Naive thymus-derived CD8-positive, alpha-beta T cell (primary cell): Measurements from ENCODE around the gene CLDN4. TPM values are rescaled to one million over a fixed set of nuclear protein-coding genes. Genes with fewer than 3 reads are reported as not detected.

Experiments
- ATAC-seq, 2 donors: fragments of 150-1000 bp; cut with Tn5 transposase in 1 of 2; sonication (Bioruptor Pico), chemical (Tn5 transposase) in 1 of 2; 1 replicate in 1 of 2; 2 replicates in 1 of 2; pipeline ENCODE4 v1.10.0; 2021; ENCODE audit warnings: mild to moderate bottlenecking in 2 of 2, moderate library complexity in 2 of 2
- POLR2A ChIA-PET: fragments of 350-600 bp; sonication (Branson Sonifier 250); formaldehyde crosslinking; loops from one replicate; lab custom pipeline; 2021; ENCODE audit warnings: antibody characterized with exemption; lab: Charles Lee
- DNase-seq, 10 donors: peaks; one replicate each; pipeline versions ENCODE4 v3.0.0 to v3.0.0-alpha.2; 2020 to 2022
- H3K27ac Mint-ChIP-seq, 10 donors: one replicate each; pipeline ENCODE4 v1.8.0; 2020 to 2022; ENCODE audit warnings: mild to moderate bottlenecking in 10 of 10, mixed read lengths in 10 of 10, moderate library complexity in 4 of 10, inconsistent platforms in 1 of 10
- H3K27me3 Mint-ChIP-seq, 5 donors: one replicate each; pipeline ENCODE4 v1.8.0; 2021 to 2022; ENCODE audit warnings: mixed read lengths in 5 of 5
- H3K36me3 Mint-ChIP-seq, 3 donors: one replicate each; pipeline ENCODE4 v1.8.0; 2020 to 2022; ENCODE audit warnings: mixed read lengths in 3 of 3, mild to moderate bottlenecking in 2 of 3, inconsistent platforms in 1 of 3
- H3K4me1 Mint-ChIP-seq, 4 donors: one replicate each; pipeline ENCODE4 v1.8.0; 2021 to 2022; ENCODE audit warnings: mixed read lengths in 4 of 4
- H3K4me3 Mint-ChIP-seq, 10 donors: one replicate each; pipeline ENCODE4 v1.8.0; 2020 to 2022; ENCODE audit warnings: mild to moderate bottlenecking in 10 of 10, mixed read lengths in 10 of 10, moderate library complexity in 6 of 10, inconsistent platforms in 1 of 10
- H3K9me3 Mint-ChIP-seq, 9 donors: one replicate each; pipeline ENCODE4 v1.8.0; 2020 to 2022; ENCODE audit warnings: mixed read lengths in 9 of 9, mild to moderate bottlenecking in 3 of 9, inconsistent platforms in 1 of 9, moderate library complexity in 1 of 9
- polyA plus RNA-seq, 3 donors: library from polyadenylated mRNA; unstranded; fragments of 300-500 nt; fragmentation: Illumina TruSeq; gene quantifications; one replicate each; pipeline ENCODE4 v1.2.3, GENCODE V29; 2021
- total RNA-seq, 8 experiments: library from RNA in 2 of 8; stranded (reverse) in 2 of 8; gene quantifications; one replicate each; pipeline ENCODE4 v1.2.3 and lab custom pipeline; 2021 to 2026

CLDN4 gene
- total and polyA plus RNA-seq, 5 experiments from 2014 or later = 0.04 to 0.36 TPM; not detected in 3

DNA sequence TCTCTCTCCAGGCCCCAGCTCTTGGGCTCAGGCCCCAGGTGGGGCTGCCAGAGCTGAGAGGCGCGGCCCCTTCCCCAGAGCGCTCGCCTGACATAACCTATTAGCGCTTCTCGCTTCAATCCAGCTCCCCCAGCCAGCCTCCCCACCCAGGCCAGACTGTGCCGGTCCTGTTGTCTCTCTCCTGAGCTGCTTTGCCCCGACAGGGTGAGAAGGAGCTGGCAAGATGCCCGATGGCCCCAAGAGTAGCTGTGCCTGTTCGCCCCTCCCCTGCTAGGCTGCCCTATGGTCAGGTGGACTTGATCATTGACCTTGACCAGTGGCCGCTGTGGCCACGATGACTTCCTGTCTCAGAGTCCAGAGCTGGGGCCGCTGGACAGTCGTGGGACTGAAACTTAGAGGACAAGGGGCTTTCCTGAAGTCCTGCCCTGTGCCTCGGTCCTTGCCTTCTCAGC, 39.3 kb downstream of the CLDN4 start:
- no peaks in the 10 kb centered on the region for H3K4me1 Mint-ChIP-seq
- no peaks in the 10 kb centered on the region for H3K9me3 Mint-ChIP-seq
- no peaks in the 10 kb centered on the region for H3K36me3 Mint-ChIP-seq
- no peak overlapping the region for H3K27ac Mint-ChIP-seq
- H3K4me3 Mint-ChIP-seq = no peak overlapping the region
- DNase-seq = no peak
- no peaks in the 10 kb centered on the region for H3K27me3 Mint-ChIP-seq
- POLR2A ChIA-PET = no interaction called here
- no peak for ATAC-seq

DNA sequence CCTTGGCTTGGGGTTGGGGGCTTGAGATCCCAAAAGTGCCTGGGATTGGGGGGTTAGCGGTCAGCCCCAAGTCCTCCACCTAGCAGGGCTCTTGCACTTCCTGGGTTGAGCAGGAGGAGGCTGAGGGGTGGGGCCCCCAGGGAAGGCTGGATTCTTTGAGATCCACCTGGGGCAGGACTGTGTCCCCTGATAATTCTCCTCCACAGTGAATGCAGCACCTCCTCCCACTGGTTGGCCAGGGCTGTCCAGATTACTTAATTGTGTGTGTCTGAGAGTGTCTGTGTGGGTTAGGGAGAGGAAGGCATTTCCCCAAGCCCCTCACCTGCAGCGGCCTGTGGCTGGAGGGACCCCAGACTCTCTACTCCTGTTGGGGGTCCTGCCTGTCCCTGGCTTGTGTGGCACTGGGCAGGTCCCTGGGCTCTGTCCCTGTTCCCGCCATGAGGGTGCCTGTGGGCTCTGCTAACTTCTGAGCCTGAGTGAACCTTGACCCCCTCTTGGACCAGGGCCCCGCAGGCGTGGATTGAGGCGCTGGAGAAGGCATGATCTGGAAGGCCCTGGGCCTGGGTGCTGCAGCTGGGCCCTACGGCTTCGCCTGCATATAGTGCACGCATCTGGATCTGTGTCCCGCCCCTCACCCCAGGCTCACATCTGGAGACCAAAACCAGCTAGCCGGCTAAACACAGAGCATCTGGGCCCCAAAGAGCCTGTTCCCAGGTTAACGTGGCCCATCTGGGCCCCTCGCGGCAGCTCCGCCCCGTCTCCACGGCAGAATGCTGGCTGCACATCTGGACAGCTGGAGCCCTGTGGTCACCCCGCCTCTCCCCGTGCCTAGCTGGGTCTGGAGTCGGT, 40.6 kb downstream of the CLDN4 start:
- POLR2A ChIA-PET = no interaction called here
- peaks cover 0 to 1% (median 0%) of the 10 kb centered on the region in 5 donors for H3K27me3 Mint-ChIP-seq
- no peak overlapping the region for H3K4me3 Mint-ChIP-seq
- no peak overlapping the region for H3K27ac Mint-ChIP-seq
- H3K9me3 Mint-ChIP-seq = no peaks in the 10 kb centered on the region
- H3K4me1 Mint-ChIP-seq = no peaks in the 10 kb centered on the region
- ATAC-seq (no peak), DNase-seq (no peak)
- H3K36me3 Mint-ChIP-seq = no peaks in the 10 kb centered on the region

DNA sequence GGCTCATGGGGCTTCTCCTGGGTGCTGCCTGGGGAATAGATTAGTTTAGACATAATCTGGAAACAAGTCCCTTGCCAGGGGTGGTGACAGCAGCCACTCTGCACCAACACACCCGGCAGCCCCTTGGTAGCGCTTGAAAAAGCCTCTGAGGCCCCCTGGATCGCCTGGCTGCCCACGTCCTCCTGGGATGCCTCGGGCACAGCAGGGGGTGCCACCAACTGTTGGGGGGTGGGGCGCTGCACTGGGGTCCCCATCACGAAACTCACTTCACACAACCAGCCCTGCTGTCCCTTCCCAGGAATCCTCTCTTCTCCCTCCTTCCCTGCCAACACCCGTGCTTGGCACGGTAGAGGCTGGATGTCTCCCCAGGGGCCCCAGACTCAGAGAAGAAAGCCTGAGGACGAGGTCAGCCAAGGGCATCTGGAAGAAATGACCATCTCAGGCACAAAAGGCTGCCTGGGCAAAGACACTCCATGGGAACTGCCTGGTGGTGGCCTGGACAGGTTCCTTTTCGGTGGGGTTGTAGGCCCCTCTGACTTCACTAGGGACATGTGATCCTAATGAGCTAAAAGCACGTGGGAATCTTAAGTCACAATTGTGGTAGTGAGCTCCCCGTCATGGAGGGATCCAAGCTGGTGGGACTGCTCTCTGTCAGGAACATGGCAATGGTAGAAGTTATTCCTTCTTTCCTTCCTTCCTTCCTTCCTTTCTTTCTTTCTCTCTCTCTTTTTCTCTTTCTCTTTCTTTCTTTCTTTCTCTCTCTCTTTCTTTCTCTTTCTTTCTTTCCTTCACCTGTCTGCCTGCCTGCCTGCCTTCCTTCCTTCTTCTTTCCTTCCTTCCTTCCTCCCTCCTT, 41.5 kb downstream of the CLDN4 start:
- Mint-ChIP-seq H3K27ac (peak overlapping the region in 1 of 10 donors; percentile 30), H3K4me3 (no peak overlapping the region), H3K4me1 (no peaks in the 10 kb centered on the region), H3K27me3 (peaks cover 0 to 3% (median 0%) of the 10 kb centered on the region in 5 donors), H3K9me3 (no peaks in the 10 kb centered on the region), H3K36me3 (no peaks in the 10 kb centered on the region)
- no peak for ATAC-seq
- no peak for DNase-seq
- POLR2A ChIA-PET = no interaction called here

GRCh38 chr7:73876361-73876760, 45.6 kb downstream of the CLDN4 start:
- H3K9me3 Mint-ChIP-seq = no peaks in the 10 kb centered on the region
- DNase-seq (no peak), ATAC-seq (no peak)
- no peaks in the 10 kb centered on the region for H3K36me3 Mint-ChIP-seq
- no peak overlapping the region for H3K4me3 Mint-ChIP-seq
- peaks cover 0 to 14% (median 2%) of the 10 kb centered on the region in 5 donors for H3K27me3 Mint-ChIP-seq
- POLR2A ChIA-PET = no interaction called here
- H3K4me1 Mint-ChIP-seq = no peaks in the 10 kb centered on the region
- H3K27ac Mint-ChIP-seq = no peak overlapping the region

DNA sequence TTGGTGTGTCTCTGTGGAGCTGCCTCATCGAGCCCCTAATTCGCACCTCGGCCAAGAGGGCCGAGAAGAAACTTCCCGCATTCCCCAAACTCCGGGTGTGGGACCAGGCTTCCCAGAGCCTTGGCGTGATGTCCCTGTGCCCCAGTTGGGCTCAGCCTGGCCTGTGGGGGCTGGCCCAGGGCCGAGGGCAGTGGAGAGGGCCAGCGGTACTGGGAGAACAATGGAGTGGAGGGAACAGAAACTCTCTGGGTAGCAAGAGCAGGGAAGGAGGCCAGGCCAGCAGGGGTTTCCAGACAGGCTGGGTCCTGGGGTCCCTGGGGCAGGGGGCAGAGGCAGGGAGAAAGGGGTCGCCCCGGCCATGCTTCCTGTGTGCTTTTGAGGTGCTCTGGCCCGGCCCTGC, 46.2 kb downstream of the CLDN4 start:
- H3K27me3 Mint-ChIP-seq = peaks cover 0 to 14% (median 2%) of the 10 kb centered on the region in 5 donors
- no peak for DNase-seq
- ATAC-seq = no peak
- POLR2A ChIA-PET = no interaction called here
- no peaks in the 10 kb centered on the region for H3K36me3 Mint-ChIP-seq
- no peaks in the 10 kb centered on the region for H3K4me1 Mint-ChIP-seq
- H3K27ac Mint-ChIP-seq = no peak overlapping the region
- H3K9me3 Mint-ChIP-seq = no peaks in the 10 kb centered on the region
- no peak overlapping the region for H3K4me3 Mint-ChIP-seq

DNA sequence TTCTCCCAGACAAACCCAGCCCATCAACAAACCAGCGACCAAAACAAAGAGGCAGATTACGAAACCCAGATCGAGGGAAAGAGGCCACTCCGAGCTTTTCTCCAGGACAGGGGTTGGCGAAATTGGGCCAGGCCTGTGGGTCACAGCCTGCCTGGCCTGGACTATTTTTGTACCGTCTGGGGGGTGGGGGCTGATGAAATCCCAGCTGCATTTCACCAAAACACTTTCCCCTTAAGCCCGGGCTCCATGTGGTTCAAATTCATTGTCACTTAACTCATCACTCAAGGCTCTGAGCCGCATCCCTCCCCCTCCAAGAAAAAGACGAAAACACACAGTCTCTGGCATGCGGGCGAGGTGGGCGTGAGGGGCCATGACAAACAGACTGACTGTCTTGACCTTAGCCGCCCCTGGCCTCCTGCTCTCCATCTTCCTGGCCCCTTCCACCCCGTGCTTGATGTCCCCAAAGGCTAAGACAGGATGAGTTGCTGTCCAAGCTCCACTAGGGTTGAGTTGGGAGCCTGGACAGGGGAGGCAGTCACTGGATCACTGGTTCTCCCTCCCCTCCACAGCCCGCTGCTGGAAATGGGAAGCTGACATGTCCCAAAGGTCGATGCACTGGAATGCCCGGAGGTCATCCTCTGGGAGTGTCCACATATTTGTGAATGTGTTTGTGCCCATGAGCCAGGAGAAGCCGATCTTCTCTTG, 49.3 kb downstream of the CLDN4 start:
- POLR2A ChIA-PET = no interaction called here
- H3K27ac Mint-ChIP-seq = no peak overlapping the region
- no peak overlapping the region for H3K4me3 Mint-ChIP-seq
- ATAC-seq (no peak), DNase-seq (no peak)
- H3K4me1 Mint-ChIP-seq = no peaks in the 10 kb centered on the region
- H3K9me3 Mint-ChIP-seq = no peaks in the 10 kb centered on the region
- H3K27me3 Mint-ChIP-seq = peaks cover 0 to 16% (median 4%) of the 10 kb centered on the region in 5 donors
- H3K36me3 Mint-ChIP-seq = no peaks in the 10 kb centered on the region

- peaks cover 2 to 17% (median 4%) of the 10 kb centered on the region in 5 donors for H3K27me3 Mint-ChIP-seq
- H3K4me3 Mint-ChIP-seq = no peak overlapping the region
- ATAC-seq (no peak), DNase-seq (no peak)
- no peaks in the 10 kb centered on the region for H3K36me3 Mint-ChIP-seq
- H3K4me1 Mint-ChIP-seq = no peaks in the 10 kb centered on the region
- H3K27ac Mint-ChIP-seq = no peak overlapping the region
- POLR2A ChIA-PET = no interaction called here
- H3K9me3 Mint-ChIP-seq = no peaks in the 10 kb centered on the region
These were observed 50.0 kb downstream of the CLDN4 start for GRCh38 chr7:73880755-73881328.

DNA sequence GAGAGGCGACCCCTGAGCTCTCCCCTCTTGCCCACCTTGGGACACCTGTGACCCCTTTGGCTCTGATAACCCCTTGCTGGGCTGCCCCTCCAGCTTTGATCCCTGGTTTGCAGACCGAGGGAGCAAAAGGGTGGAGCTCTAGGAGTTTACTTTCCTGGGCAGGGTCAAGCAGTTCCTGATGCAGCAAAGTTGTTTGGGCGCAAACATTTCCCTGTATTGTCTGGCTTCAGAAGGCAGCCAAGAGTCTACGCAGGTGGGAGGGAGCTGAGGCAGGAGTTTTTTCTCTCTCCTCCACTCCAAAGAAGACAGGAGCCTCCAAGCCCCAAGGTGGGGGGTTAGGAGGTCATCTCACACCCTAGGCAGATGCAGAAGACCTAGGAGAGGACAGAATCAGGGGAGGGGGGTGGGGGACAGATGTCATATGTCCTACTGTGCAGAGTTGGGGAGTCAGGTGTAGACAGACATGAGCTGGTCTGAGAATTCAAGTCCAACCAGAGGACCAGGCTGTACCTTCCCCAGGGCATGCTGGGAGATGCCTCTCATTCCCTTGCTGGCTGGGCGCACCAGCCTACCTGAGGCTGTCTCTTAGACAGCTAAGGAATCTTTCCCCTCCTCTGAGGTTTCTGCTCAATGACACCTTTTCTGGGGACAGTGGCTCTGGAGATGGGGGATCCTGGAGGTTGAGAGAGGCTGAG, 50.7 kb downstream of the CLDN4 start:
- Mint-ChIP-seq H3K27ac (no peak overlapping the region), H3K4me3 (no peak overlapping the region), H3K4me1 (no peaks in the 10 kb centered on the region), H3K27me3 (peaks cover 5 to 20% (median 9%) of the 10 kb centered on the region in 5 donors), H3K9me3 (no peaks in the 10 kb centered on the region), H3K36me3 (no peaks in the 10 kb centered on the region)
- POLR2A ChIA-PET = no interaction called here
- DNase-seq (no peak), ATAC-seq (no peak)

- no peaks in the 10 kb centered on the region for H3K9me3 Mint-ChIP-seq
- ATAC-seq (no peak), DNase-seq (no peak)
- no peaks in the 10 kb centered on the region for H3K4me1 Mint-ChIP-seq
- peaks cover 5 to 23% (median 14%) of the 10 kb centered on the region in 5 donors for H3K27me3 Mint-ChIP-seq
- no peak overlapping the region for H3K4me3 Mint-ChIP-seq
- H3K27ac Mint-ChIP-seq = no peak overlapping the region
- POLR2A ChIA-PET = no interaction called here
- H3K36me3 Mint-ChIP-seq = no peaks in the 10 kb centered on the region
These were observed 51.2 kb downstream of the CLDN4 start for GRCh38 chr7:73882047-73882402.

Other genes with a start within 250 kb of the CLDN4 start
- not detected for gene MLXIPL, start 206.5 kb upstream of the CLDN4 start, total RNA-seq
- not detected for gene MLXIPL, start 206.5 kb upstream of the CLDN4 start, polyA plus RNA-seq
- gene VPS37D, start 163.2 kb upstream of the CLDN4 start, total RNA-seq = 1 to 10 TPM in 1 of 2 experiments, under 1 TPM in 1; 0.63 to 1.0 TPM
- under 1 TPM in 2 of 3 donors, not detected in 1; 0.14 to 0.30 TPM for gene VPS37D, start 163.2 kb upstream of the CLDN4 start, polyA plus RNA-seq
- gene DNAJC30, start 147.5 kb upstream of the CLDN4 start, total RNA-seq = 10 to 100 TPM; 22.1 to 23.7 TPM
- gene DNAJC30, start 147.5 kb upstream of the CLDN4 start, polyA plus RNA-seq = 10 to 100 TPM; 10.1 to 13.3 (median 11.9) TPM
- 10 to 100 TPM; 67.2 to 69.7 TPM for gene BUD23, start 147.4 kb upstream of the CLDN4 start, total RNA-seq
- gene BUD23, start 147.4 kb upstream of the CLDN4 start, polyA plus RNA-seq = 100 to 1,000 TPM; 123 to 139 (median 136) TPM
- 1 to 10 TPM; 5.7 to 7.8 TPM for gene STX1A, start 111.3 kb upstream of the CLDN4 start, total RNA-seq
- 1 to 10 TPM in 2 of 3 donors, under 1 TPM in 1; 0.69 to 2.2 (median 2.1) TPM for gene STX1A, start 111.3 kb upstream of the CLDN4 start, polyA plus RNA-seq
- gene ABHD11, start 92.2 kb upstream of the CLDN4 start, total RNA-seq = 10 to 100 TPM; 20.7 to 24.9 TPM
- 10 to 100 TPM in 2 of 3 donors, 1 to 10 TPM in 1; 5.4 to 12.3 (median 10.0) TPM for gene ABHD11, start 92.2 kb upstream of the CLDN4 start, polyA plus RNA-seq
- not detected for gene CLDN3, start 60.7 kb upstream of the CLDN4 start, total RNA-seq
- gene CLDN3, start 60.7 kb upstream of the CLDN4 start, polyA plus RNA-seq = not detected
- gene METTL27, start 11.5 kb downstream of the CLDN4 start, total RNA-seq = 1 to 10 TPM; 3.0 to 4.4 TPM
- gene METTL27, start 11.5 kb downstream of the CLDN4 start, polyA plus RNA-seq = 1 to 10 TPM in 2 of 3 donors, under 1 TPM in 1; 0.52 to 3.2 (median 1.5) TPM
- not detected for gene TMEM270, start 30.2 kb downstream of the CLDN4 start, total RNA-seq
- gene TMEM270, start 30.2 kb downstream of the CLDN4 start, polyA plus RNA-seq = not detected
- not detected for gene ELN, start 197.2 kb downstream of the CLDN4 start, total RNA-seq
- not detected for gene ELN, start 197.2 kb downstream of the CLDN4 start, polyA plus RNA-seq